Ishikawa (cell line): ENCODE results near the gene MED31.

Experiments used
- CEBPB ChIP-seq: IDR thresholded peaks from 2 replicates; pipeline ENCODE4 v1.6.1; 2012
- CREB1 ChIP-seq: IDR thresholded peaks from 2 replicates; pipeline ENCODE4 v1.6.1; 2012; ENCODE audit warnings: low read depth
- EGR1 ChIP-seq: IDR thresholded peaks from 2 replicates; pipeline ENCODE4 v1.6.1; 2012
- EP300 ChIP-seq: IDR thresholded peaks from 2 replicates; pipeline ENCODE4 v1.6.1; 2012; ENCODE audit warnings: borderline replicate concordance
- FOXM1 ChIP-seq: IDR thresholded peaks from 2 replicates; pipeline ENCODE4 v1.6.1; 2012; ENCODE audit warnings: low read depth, borderline replicate concordance
- MAX ChIP-seq: IDR thresholded peaks from 2 replicates; pipeline ENCODE4 v1.6.1; 2012
- NFIC ChIP-seq: IDR thresholded peaks from 2 replicates; pipeline ENCODE4 v1.6.1; 2012
- RAD21 ChIP-seq: IDR thresholded peaks from 2 replicates; pipeline ENCODE4 v1.6.1; 2012; ENCODE audit warnings: low read depth
- TAF1 ChIP-seq: IDR thresholded peaks from 2 replicates; pipeline ENCODE4 v1.6.1; 2012; ENCODE audit warnings: low read depth, mild to moderate bottlenecking
- TCF12 ChIP-seq: IDR thresholded peaks from 2 replicates; pipeline ENCODE4 v1.6.1; 2012; ENCODE audit warnings: low read depth
- TEAD4 ChIP-seq: IDR thresholded peaks from 2 replicates; pipeline ENCODE4 v1.6.1; 2012
- USF1 ChIP-seq: IDR thresholded peaks from 2 replicates; pipeline ENCODE4 v1.6.1; 2012
- YY1 ChIP-seq: IDR thresholded peaks from 2 replicates; pipeline ENCODE4 v1.6.1; 2012; ENCODE audit warnings: low read depth
- ZBTB7A ChIP-seq: IDR thresholded peaks from 2 replicates; pipeline ENCODE4 v1.6.1; 2012; ENCODE audit warnings: low read depth
- TF ChIP-seq, protein P1 (sequence below): IDR thresholded peaks from 2 replicates; pipeline ENCODE4 v1.6.1; 2012; ENCODE audit warnings: low read depth, mild to moderate bottlenecking

MED31 gene

GRCh38 chr17:6611231-6611630 is 40.2 kb downstream of the MED31 start:
- TF ChIP-seq USF1, result no peak
- TF ChIP-seq CREB1, result no peak

DNA sequence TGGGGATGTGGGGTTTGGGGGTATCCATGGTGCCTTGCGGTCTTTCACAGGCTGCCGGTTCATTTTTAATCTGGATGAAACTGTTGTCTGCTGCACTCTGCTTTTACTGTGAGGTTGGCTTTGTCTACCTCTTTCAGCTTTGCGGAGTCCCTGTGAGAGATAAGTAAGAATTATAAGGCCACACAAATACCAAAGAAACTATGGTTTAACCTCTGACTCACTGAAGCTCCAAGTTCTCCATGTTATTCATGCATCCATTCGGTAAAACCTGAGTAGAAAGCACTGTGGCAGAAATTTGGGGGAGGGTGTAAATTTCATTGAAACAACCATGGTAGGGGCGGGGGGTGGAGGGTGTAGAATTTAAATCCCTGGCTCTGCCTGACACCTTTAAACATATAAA is 41.4 kb downstream of the MED31 start:
- no peak for TF ChIP-seq NFIC
- no peak for TF ChIP-seq FOXM1
- TF ChIP-seq, protein P1, sequence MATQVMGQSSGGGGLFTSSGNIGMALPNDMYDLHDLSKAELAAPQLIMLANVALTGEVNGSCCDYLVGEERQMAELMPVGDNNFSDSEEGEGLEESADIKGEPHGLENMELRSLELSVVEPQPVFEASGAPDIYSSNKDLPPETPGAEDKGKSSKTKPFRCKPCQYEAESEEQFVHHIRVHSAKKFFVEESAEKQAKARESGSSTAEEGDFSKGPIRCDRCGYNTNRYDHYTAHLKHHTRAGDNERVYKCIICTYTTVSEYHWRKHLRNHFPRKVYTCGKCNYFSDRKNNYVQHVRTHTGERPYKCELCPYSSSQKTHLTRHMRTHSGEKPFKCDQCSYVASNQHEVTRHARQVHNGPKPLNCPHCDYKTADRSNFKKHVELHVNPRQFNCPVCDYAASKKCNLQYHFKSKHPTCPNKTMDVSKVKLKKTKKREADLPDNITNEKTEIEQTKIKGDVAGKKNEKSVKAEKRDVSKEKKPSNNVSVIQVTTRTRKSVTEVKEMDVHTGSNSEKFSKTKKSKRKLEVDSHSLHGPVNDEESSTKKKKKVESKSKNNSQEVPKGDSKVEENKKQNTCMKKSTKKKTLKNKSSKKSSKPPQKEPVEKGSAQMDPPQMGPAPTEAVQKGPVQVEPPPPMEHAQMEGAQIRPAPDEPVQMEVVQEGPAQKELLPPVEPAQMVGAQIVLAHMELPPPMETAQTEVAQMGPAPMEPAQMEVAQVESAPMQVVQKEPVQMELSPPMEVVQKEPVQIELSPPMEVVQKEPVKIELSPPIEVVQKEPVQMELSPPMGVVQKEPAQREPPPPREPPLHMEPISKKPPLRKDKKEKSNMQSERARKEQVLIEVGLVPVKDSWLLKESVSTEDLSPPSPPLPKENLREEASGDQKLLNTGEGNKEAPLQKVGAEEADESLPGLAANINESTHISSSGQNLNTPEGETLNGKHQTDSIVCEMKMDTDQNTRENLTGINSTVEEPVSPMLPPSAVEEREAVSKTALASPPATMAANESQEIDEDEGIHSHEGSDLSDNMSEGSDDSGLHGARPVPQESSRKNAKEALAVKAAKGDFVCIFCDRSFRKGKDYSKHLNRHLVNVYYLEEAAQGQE, result no peak
- no peak for TF ChIP-seq CEBPB
- no peak for TF ChIP-seq EP300

DNA sequence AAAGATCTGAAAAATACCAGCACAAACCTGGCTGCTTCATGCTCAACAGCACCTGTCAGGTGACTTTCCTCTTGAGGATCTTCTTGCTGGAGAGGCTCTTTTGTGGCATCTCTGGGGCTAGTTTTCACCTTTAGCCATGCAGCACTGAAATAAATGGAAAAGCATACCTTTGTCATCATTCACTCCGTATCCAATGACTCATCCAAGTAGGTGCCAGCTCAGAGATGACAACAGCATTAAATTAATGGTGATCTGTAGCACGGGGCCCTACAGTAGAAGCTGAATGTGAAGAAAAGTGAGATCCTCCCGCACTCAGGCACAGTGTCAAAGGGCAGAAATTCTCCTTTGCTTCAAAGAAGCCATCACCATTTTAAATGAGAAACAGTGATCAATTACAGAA is 43.1 kb downstream of the MED31 start:
- TF ChIP-seq TCF12 (no peak), USF1 (no peak), CEBPB (no peak), CREB1 (no peak), YY1 (no peak), FOXM1 (no peak), ZBTB7A (no peak), MAX (no peak), EGR1 (no peak), NFIC (no peak), RAD21 (no peak), TEAD4 (no peak), TAF1 (no peak), EP300 (no peak)
- TF ChIP-seq, protein P1, result no peak

DNA sequence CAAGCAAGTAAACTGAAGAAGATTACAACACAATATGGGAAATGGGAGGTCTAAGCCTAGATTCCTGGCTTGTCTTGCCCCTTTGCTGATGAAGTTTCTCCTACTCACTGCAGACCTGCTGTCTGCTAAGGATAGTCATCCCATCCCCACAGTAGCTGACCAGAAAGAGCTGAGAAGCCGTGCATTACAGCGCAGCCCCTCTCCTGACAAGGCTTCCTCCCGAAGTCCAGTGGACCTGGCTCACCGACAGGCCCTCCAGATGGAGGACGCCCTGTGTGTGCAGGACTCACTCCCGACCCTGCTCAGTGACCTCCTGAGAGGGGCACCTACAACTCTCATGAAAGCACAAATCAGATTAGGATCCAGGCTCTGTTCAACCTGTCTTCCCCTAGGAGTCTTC is 46.3 kb downstream of the MED31 start:
- TF ChIP-seq CEBPB, result no peak
- TF ChIP-seq EP300, result no peak
- no peak for TF ChIP-seq FOXM1
- TF ChIP-seq, protein P1, result no peak
- TF ChIP-seq USF1, result no peak
- TF ChIP-seq TAF1, result no peak
- no peak for TF ChIP-seq TEAD4

DNA sequence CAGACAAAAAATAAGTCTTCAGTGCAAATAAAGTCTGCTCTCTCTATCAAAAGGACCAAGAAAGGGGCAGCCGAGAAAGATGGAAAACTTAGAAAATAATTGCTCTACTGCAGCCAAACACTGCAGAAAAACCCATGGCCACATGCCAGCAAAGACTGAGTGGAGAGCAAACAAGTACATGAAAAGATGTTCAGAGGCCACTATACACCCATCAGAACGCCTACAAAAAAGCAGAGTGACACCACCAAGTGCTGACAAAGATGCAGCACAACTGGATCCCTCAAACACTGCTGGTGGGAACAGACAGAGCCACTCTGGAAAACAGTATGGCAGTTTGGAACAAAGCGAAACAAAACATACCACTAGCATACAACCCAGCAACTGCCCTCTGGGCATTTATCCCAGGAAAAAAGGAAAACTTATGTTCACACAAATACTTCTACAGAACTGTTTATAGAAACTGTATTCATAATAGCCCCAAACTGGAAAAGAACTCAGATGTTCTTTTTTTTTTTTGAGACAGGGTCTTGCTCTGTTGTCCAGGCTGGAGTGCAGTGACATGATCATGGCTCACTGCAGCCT is 47.6 kb downstream of the MED31 start:
- no peak for TF ChIP-seq TAF1
- no peak for TF ChIP-seq USF1
- no peak for TF ChIP-seq RAD21
- TF ChIP-seq TEAD4, result no peak
- TF ChIP-seq YY1, result no peak
- no peak for TF ChIP-seq CREB1
- no peak for TF ChIP-seq ZBTB7A
- no peak for TF ChIP-seq EGR1
- no peak for TF ChIP-seq NFIC
- TF ChIP-seq FOXM1, result no peak
